Astrocyte of the cerebellum (primary cell): ENCODE measurements around the gene RNASE11.
"Not testable (repeated sequence)": the region's sequence is repeated elsewhere in the genome, so short reads cannot be mapped to it uniquely, and the experiment has no call there.

Source experiments
- DNase-seq: peaks from one replicate; pipeline ENCODE4 v3.0.0-alpha.2; 2011; ENCODE audit warnings: low read depth
- H3K4me3 ChIP-seq: 2 replicates; pipeline ENCODE4 v1.5.1; 2011; ENCODE audit warnings: mild to moderate bottlenecking, low read depth, low read length, moderate library complexity
- in situ Hi-C: cut with HindIII; loops from 2 replicates; pipeline ENCODE4 v1.10.0; 2017; ENCODE audit warnings: low sequenced_read_pairs
- TF ChIP-seq, protein P1 (sequence below): IDR thresholded peaks from 2 replicates; pipeline ENCODE4 v1.5.1; 2012; ENCODE audit warnings: low read length, low read depth, moderate library complexity, mild to moderate bottlenecking; ENCODE audit errors: missing control alignments

RNASE11 gene

DNA sequence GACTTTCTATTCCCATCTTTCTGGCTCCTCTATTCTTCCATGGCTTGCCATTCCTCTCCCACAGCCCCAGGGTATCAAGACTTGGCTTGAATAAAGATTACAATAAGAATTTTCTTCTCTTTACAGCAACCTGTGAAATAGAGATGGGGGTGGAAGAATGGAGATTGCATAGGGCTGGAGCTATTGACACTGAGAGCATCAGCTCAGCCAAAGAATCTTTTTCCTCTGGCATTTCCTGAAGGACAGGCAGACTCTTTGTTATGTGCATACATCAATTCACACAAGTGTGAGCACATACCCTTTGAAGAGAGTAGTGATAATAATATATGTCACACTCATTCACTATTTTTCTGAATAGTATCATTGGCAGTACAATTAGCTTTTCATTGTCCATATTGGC lies 4.7 kb downstream of the RNASE11 start:
- DNase-seq = no peak
- H3K4me3 ChIP-seq = no peak overlapping the region
- in situ Hi-C loops = no loop called here
- TF ChIP-seq, protein P1, sequence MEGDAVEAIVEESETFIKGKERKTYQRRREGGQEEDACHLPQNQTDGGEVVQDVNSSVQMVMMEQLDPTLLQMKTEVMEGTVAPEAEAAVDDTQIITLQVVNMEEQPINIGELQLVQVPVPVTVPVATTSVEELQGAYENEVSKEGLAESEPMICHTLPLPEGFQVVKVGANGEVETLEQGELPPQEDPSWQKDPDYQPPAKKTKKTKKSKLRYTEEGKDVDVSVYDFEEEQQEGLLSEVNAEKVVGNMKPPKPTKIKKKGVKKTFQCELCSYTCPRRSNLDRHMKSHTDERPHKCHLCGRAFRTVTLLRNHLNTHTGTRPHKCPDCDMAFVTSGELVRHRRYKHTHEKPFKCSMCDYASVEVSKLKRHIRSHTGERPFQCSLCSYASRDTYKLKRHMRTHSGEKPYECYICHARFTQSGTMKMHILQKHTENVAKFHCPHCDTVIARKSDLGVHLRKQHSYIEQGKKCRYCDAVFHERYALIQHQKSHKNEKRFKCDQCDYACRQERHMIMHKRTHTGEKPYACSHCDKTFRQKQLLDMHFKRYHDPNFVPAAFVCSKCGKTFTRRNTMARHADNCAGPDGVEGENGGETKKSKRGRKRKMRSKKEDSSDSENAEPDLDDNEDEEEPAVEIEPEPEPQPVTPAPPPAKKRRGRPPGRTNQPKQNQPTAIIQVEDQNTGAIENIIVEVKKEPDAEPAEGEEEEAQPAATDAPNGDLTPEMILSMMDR = no peak

DNA sequence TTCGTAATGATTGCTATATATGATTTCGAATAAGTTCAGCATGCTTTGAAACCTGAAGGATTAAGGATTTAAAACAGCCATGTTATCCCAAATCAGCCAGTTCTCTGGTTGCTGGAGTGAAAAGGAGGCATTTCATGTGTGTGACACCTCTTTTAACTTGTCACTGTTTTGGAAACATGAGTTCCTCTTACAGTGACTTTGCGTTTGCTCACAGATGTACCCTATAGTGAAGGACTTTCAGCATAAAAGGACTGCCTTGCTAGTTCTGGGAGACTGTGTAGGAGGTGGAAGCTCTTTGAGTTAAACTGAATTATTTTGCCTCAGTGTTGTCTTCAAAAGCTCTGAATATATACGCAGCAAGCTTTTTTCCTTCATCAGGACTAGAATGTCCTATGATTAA lies 7.6 kb downstream of the RNASE11 start:
- no peak overlapping the region for H3K4me3 ChIP-seq
- no peak for DNase-seq
- TF ChIP-seq, protein P1 = no peak
- in situ Hi-C loops = no loop called here

DNA sequence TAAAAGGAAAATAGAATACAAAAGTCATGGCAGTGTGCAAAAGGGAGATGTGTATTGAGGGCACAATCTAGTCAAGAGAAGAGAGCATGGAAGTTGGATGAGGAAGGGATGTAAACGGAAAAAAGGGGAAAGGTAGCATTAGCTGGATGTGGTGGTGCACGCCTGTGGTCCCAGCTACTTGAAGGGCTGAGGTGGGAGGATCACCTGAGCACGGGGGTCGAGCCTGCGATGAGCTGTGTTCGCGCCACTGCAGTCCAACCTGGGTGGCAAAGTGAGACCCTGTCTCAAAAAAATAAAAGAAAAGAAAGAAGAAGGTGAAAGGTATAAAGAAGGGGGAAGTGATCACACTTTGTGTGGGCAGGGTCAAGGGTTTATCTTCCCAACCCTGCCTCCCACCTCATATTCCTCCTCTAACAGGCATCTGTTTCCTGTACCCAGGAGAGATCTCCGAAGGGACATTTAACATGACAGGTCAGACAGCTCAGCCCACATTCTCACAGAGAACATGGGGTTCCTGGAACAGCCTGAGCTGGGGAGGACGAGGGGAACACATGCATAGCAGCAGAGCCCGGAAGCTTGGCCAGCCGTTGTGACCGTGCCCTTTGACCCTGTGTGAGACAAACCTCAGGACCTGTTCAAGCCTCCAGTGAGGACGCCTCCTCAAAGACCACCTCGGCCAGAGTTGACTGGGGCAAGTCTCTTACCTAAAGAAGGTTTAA lies 8.9 kb downstream of the RNASE11 start:
- in situ Hi-C loops = no loop called here
- no peak for DNase-seq
- TF ChIP-seq, protein P1 = no peak
- no peak overlapping the region for H3K4me3 ChIP-seq

DNA sequence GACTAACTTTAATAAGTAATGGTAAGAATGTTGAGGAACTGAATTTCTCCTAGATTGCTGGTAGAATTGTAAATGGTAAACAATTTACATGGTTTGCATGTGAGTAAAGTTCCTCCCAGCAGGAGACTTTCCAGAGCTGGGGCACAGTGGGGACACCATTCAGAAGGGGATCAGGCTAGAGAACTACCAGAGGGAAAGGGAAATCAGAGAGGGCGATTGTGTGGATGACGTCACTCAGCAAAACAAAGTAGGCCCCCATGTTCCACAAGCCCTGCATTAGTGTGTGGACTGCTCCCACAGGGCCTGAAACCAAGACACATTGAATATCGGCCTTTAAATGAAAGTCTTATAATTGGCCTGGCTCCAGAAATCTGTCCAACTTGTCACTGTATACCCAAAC lies 9.5 kb downstream of the RNASE11 start:
- H3K4me3 ChIP-seq = no peak overlapping the region
- TF ChIP-seq, protein P1 = no peak
- in situ Hi-C loops = no loop called here
- DNase-seq = no peak

DNA sequence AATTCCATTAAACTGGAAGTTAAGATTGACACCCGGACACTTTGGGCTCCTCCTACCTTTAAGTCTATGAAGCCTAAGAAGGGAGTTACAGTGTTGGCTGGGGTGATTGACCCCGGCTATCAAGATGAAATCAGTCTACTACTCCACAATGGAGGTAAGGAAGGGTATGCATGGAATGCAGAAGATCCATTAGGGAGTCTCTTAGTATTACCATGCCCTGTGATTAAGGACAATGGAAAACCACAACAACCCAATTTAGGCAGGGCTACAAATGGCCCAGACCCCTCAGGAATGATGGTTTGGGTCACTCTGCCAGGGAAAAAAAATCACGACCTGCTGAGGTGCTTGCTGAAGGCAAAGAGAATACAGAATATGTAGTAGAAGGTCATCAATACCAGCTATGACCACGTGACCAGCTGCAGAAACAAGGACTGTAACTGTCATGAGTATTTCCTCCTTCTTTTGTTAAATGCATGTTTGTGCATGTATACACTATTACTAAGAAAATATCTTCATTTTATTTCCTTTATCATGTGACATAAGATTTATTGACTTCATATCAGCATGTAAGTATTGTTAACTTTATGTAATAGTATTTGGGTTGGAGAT lies 15.3 kb downstream of the RNASE11 start:
- in situ Hi-C loops, DNase-seq, H3K4me3 ChIP-seq: not testable (repeated sequence)

DNA sequence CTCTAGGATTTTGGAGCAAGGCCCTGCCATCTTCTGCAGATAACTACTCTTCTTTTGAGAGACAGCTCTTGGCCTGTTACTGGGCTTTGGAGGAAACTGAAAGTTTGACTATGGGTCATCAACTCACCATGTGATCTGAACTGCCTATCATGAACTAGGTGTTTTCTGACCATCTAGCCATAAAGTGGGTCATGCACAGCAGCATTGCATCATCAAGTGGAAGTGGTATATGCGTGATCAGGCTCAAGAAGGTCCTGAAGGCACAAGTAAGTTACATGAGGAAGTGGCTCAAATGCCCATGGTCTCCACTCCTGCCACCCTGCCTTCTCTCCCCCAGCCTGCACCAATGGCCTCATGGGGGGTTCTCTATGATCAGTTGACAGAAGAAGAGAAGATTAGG lies 17.1 kb downstream of the RNASE11 start:
- DNase-seq, H3K4me3 ChIP-seq, in situ Hi-C loops: not testable (repeated sequence)

DNA sequence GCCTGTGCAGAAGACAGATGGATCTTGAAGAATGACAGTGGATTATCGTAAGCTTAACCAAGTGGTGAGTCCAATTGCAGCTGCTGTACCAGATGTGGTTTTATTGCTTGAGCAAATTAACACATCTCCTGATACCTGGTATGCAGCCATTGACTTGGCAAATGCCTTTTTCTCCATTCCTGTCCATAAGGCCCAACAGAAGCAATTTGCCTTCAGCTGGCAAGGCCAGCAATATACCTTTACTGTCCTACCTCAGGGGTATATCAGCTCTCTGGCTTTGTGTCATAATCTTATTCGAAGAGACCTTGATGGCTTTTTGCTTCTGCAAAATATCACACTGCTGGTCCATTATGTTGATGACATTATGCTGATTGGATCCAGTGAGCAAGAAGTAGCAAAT lies 17.9 kb downstream of the RNASE11 start:
- in situ Hi-C loops, H3K4me3 ChIP-seq, DNase-seq: not testable (repeated sequence)

DNA sequence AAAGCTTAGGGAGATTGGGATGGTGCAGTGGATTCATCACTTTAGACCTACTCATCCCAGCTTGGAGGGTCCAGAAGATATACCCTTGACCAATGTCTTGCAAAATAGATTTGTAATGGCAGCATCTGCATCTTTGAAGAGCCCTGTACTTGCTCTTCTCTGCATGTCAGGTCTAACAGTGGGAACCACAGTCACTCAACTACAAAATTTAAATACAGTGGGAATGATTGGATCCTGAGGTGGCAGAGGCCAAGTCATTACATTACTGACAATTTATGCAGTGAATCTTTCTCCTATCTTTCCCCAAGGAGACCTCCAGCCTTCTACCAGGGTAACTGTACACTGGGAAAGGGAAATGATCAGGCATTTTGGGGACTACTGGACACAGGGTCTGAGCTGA lies 18.7 kb downstream of the RNASE11 start:
- in situ Hi-C loops = no loop called here
- DNase-seq = no peak
- H3K4me3 ChIP-seq = no peak overlapping the region
- TF ChIP-seq, protein P1 = no peak
